PC-3 (cell line): ENCODE results near the gene EHMT1. TPM values are rescaled to one million over a fixed set of nuclear protein-coding genes. Genes with fewer than 3 reads are reported as not detected.

Experiments used
- ATAC-seq: fragments of 200-7000 bp; cut with Tn5 transposase; 2 replicates; pipeline ENCODE4 v1.9.1; 2020; ENCODE audit warnings: mild to moderate bottlenecking, moderate library complexity
- BruUV-seq: library from RNA; stranded (reverse); fragments of 400-500 nt; replicated peaks from 2 replicates; lab custom pipeline; 2021; lab: Mats Ljungman, UMichigan
- CTCF ChIA-PET: fragments of 300-600 bp; sonication (Branson Sonifier 250); formaldehyde crosslinking; loops from one replicate; lab custom pipeline; 2022; ENCODE audit warnings: antibody characterized with exemption; lab: Charles Lee
- POLR2A ChIA-PET: fragments of 300-600 bp; sonication (Branson Sonifier 250); formaldehyde crosslinking; loops from one replicate; lab custom pipeline; 2022; ENCODE audit warnings: antibody characterized with exemption; ENCODE audit not compliant: unreplicated experiment; lab: Charles Lee
- DNase-seq: peaks from one replicate; pipeline ENCODE4 v3.0.0-alpha.2; 2015
- H2AFZ ChIP-seq: fragments of 300-600 bp; sonication (generic); 2 replicates; pipeline ENCODE4 v1.6.0; 2016; ENCODE audit warnings: antibody characterized with exemption, low read length
- H3F3A ChIP-seq: fragments of 300-600 bp; sonication (generic); one replicate; pipeline ENCODE4 v1.6.0; 2017; ENCODE audit warnings: antibody characterized with exemption, low read length, control low read depth, mild to moderate bottlenecking; ENCODE audit not compliant: unreplicated experiment
- H3K27ac ChIP-seq: fragments of 300-600 bp; sonication (generic); 2 replicates; pipeline ENCODE4 v1.5.1; 2016; ENCODE audit warnings: mild to moderate bottlenecking, low read length
- H3K27me3 ChIP-seq: fragments of 300-600 bp; sonication (generic); 2 replicates; pipeline ENCODE4 v1.6.1; 2016; ENCODE audit warnings: low read length, mixed read lengths
- H3K36me3 ChIP-seq: fragments of 300-600 bp; sonication (generic); 2 replicates; pipeline ENCODE4 v1.6.1; 2016; ENCODE audit warnings: low read depth, mixed run types, low read length, mixed read lengths
- H3K4me1 ChIP-seq: fragments of 300-600 bp; sonication (generic); 2 replicates; pipeline ENCODE4 v1.5.1; 2016; ENCODE audit warnings: low read length; ENCODE audit not compliant: insufficient read depth
- H3K4me2 ChIP-seq: fragments of 300-600 bp; sonication (generic); 2 replicates; pipeline ENCODE4 v1.6.0; 2016; ENCODE audit warnings: low read length
- H3K4me3 ChIP-seq: fragments of 300-600 bp; sonication (generic); 2 replicates; pipeline ENCODE4 v1.5.1; 2016; ENCODE audit warnings: mild to moderate bottlenecking, low read length, mixed read lengths
- H3K79me2 ChIP-seq: fragments of 300-600 bp; sonication (generic); 2 replicates; pipeline ENCODE4 v1.6.1; 2017; ENCODE audit warnings: low read length, mixed read lengths
- H3K9ac ChIP-seq: fragments of 300-600 bp; sonication (generic); 2 replicates; pipeline ENCODE4 v1.6.0; 2016; ENCODE audit warnings: mild to moderate bottlenecking, low read length
- H3K9me2 ChIP-seq: fragments of 300-600 bp; sonication (generic); replicated peaks from 2 replicates; pipeline ENCODE4 v1.6.1; 2016; ENCODE audit warnings: mixed run types, low read length, mixed read lengths
- H3K9me3 ChIP-seq: fragments of 300-600 bp; sonication (generic); 2 replicates; pipeline ENCODE4 v1.6.1; 2016; ENCODE audit warnings: low read length, mixed read lengths
- H4K20me1 ChIP-seq: fragments of 300-600 bp; sonication (generic); 2 replicates; pipeline ENCODE4 v1.6.1; 2016; ENCODE audit warnings: low read length, mixed read lengths
- CTCF ChIP-seq: fragments of 300-600 bp; sonication (generic); conservative IDR thresholded peaks from 2 replicates; pipeline ENCODE4 v1.5.1; 2017; ENCODE audit warnings: antibody characterized with exemption, low read depth, mild to moderate bottlenecking, low read length
- EZH2 ChIP-seq: fragments of 300-600 bp; sonication (generic); IDR thresholded peaks from one replicate; pipeline ENCODE4 v1.6.1; 2017; ENCODE audit warnings: antibody characterized with exemption, mild to moderate bottlenecking, low read length; ENCODE audit not compliant: unreplicated experiment
- EZH2phosphoT487 ChIP-seq: fragments of 300-600 bp; sonication (generic); IDR thresholded peaks from 2 replicates; pipeline ENCODE4 v1.6.1; 2018; ENCODE audit warnings: mild to moderate bottlenecking, antibody characterized with exemption, low read length, borderline replicate concordance
- intact Hi-C: fragments of 100-400 bp; cut with micrococcal nuclease; formaldehyde crosslinking; loops from 2 replicates; pipeline ENCODE4 v1.9.0; 2023
- total RNA-seq: library from RNA; depleted of rRNA; stranded (reverse); fragments of >200 nt; gene quantifications from 2 replicates; pipeline ENCODE4 v1.2.3, GENCODE V29; 2014

Gene EHMT1
- total RNA-seq, 1 experiment from 2014 or later: 42.8 TPM

GRCh38 chr9:137642892-137643291 lies 24.1 kb downstream of the EHMT1 start:
- H3K27ac ChIP-seq: no peak overlapping the region
- no peaks in the 10 kb centered on the region for H3K36me3 ChIP-seq

GRCh38 chr9:137643921-137644320 lies 25.1 kb downstream of the EHMT1 start:
- H3K9ac ChIP-seq: no peak overlapping the region
- no peaks in the 10 kb centered on the region for H3F3A ChIP-seq
- POLR2A ChIA-PET: no interaction called here
- DNase-seq: no peak
- H3K36me3 ChIP-seq: peaks cover 2% of the 10 kb centered on the region; the same call in 1 of the 2 replicates
- ATAC-seq: no peak
- H3K9me3 ChIP-seq: no peaks in the 10 kb centered on the region
- H3K27me3 ChIP-seq: no peaks in the 10 kb centered on the region
- no peaks in the 10 kb centered on the region for H3K4me1 ChIP-seq
- no peak for TF ChIP-seq CTCF
- TF ChIP-seq EZH2: no peak
- no peak for TF ChIP-seq EZH2phosphoT487
- H3K4me2 ChIP-seq: no peak overlapping the region
- H3K4me3 ChIP-seq: no peak overlapping the region
- peaks cover 92% of the 10 kb centered on the region for H3K79me2 ChIP-seq
- CTCF ChIA-PET: no interaction called here
- intact Hi-C loops: no loop called here
- H4K20me1 ChIP-seq: 0 out of 2 replicates have a peak, but pooled peaks cover 4% of the 10 kb centered on the region
- no TSS peak for BruUV-seq
- H3K9me2 ChIP-seq: no peaks in the 10 kb centered on the region
- no peak overlapping the region for H2AFZ ChIP-seq
- H3K27ac ChIP-seq: no peak overlapping the region

More at GRCh38 chr9:137642892-137643291, 24.1 kb downstream of the EHMT1 start:
- Histone ChIP-seq H2AFZ (no peak overlapping the region), H3K9me3 (no peaks in the 10 kb centered on the region), H3K27me3 (no peaks in the 10 kb centered on the region), H3K79me2 (peaks cover 92% of the 10 kb centered on the region), H3K9ac (no peak overlapping the region), H3K4me1 (no peaks in the 10 kb centered on the region), H3K4me2 (no peak overlapping the region), H3K9me2 (no peaks in the 10 kb centered on the region), H3F3A (no peaks in the 10 kb centered on the region), H3K4me3 (no peak overlapping the region), H4K20me1 (0 out of 2 replicates have a peak, but pooled peaks cover 11% of the 10 kb centered on the region)
- no peak for ATAC-seq
- no peak for DNase-seq
- POLR2A ChIA-PET: no interaction called here
- TF ChIP-seq EZH2: no peak
- TF ChIP-seq CTCF: no peak
- TF ChIP-seq EZH2phosphoT487: no peak
- no TSS peak for BruUV-seq
- intact Hi-C loops: no loop called here
- CTCF ChIA-PET: no interaction called here

GRCh38 chr9:137645211-137645610 lies 26.4 kb downstream of the EHMT1 start:
- no peaks in the 10 kb centered on the region for H3K9me3 ChIP-seq
- no peaks in the 10 kb centered on the region for H4K20me1 ChIP-seq
- POLR2A ChIA-PET: no interaction called here
- CTCF ChIA-PET: no interaction called here
- H3K4me2 ChIP-seq: no peak overlapping the region
- no peak for ATAC-seq
- intact Hi-C loops: no loop called here
- no peak overlapping the region for H2AFZ ChIP-seq
- H3K27me3 ChIP-seq: no peaks in the 10 kb centered on the region
- no TSS peak for BruUV-seq
- H3K4me1 ChIP-seq: no peaks in the 10 kb centered on the region
- peaks cover 2% of the 10 kb centered on the region; the same call in 1 of the 2 replicates for H3K36me3 ChIP-seq
- H3K4me3 ChIP-seq: no peak overlapping the region
- TF ChIP-seq EZH2: no peak
- no peak for TF ChIP-seq EZH2phosphoT487
- no peak for TF ChIP-seq CTCF
- no peaks in the 10 kb centered on the region for H3K9me2 ChIP-seq
- H3K9ac ChIP-seq: no peak overlapping the region
- no peak for DNase-seq
- H3K27ac ChIP-seq: no peak overlapping the region
- peaks cover 89% of the 10 kb centered on the region for H3K79me2 ChIP-seq
- no peaks in the 10 kb centered on the region for H3F3A ChIP-seq
